Transverse colon (tissue), 3 donors: ENCODE measurements around the gene GSG1L.

Source experiments
- EP300 ChIP-seq: sonication (generic); formaldehyde crosslinking; IDR thresholded peaks from one replicate; pipeline ENCODE4 v1.6.1; 2017; ENCODE audit warnings: antibody characterized with exemption, low read depth
- TF ChIP-seq, protein P1 (sequence below), 5 experiments: fragments of 200-600 bp in 3 of 5; fragments of 450-650 bp in 2 of 5; sonication (generic) in 3 of 5; IDR thresholded peaks; 1 replicate in 2 of 5; 2 replicates in 3 of 5; pipeline ENCODE4 v1.5.1; 2016 to 2017; ENCODE audit warnings: antibody characterized with exemption in 5 of 5, inconsistent platforms in 3 of 5, mild to moderate bottlenecking in 2 of 5, moderate library complexity in 1 of 5

DNA sequence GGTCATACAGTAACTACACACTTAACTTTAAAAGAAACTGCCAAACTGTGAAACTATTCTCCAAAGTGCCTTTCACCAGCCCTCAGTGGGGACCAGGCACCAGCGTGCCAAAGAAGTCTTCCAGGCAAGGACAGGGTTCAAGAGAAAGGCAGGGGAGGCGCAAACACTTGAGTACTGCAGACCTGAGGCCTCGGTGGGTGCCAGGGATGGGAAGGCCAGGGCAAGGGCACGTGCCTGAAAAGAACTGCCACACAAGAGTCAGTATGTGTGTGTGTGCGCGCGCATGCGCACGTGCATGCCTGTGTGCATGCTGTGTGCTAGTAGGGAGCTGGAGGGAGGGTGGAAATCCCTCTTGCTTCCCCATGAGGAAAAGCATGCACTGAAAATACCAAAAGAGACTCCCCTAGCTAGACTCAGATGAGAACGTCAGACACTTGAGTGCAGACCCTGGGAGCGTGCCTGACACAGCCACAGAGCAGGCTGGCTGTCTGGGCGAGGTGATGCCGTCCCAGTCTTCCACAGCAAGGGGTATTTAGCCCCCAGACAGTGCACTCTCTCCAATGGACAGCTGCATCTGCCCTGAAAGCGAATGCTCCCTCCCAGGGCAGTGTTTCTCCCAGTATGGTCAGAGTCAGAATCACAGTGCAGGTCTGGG is 40.1 kb upstream of the GSG1L start:
- no peak for TF ChIP-seq EP300
- TF ChIP-seq, protein P1, sequence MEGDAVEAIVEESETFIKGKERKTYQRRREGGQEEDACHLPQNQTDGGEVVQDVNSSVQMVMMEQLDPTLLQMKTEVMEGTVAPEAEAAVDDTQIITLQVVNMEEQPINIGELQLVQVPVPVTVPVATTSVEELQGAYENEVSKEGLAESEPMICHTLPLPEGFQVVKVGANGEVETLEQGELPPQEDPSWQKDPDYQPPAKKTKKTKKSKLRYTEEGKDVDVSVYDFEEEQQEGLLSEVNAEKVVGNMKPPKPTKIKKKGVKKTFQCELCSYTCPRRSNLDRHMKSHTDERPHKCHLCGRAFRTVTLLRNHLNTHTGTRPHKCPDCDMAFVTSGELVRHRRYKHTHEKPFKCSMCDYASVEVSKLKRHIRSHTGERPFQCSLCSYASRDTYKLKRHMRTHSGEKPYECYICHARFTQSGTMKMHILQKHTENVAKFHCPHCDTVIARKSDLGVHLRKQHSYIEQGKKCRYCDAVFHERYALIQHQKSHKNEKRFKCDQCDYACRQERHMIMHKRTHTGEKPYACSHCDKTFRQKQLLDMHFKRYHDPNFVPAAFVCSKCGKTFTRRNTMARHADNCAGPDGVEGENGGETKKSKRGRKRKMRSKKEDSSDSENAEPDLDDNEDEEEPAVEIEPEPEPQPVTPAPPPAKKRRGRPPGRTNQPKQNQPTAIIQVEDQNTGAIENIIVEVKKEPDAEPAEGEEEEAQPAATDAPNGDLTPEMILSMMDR (IDR thresholded peaks at IDR 0.05) = no peak
